ENCODE measurements around the gene MERTK. TPM values are rescaled to one million over a fixed set of nuclear protein-coding genes. Genes with fewer than 3 reads are reported as not detected.

MERTK gene
- total RNA-seq, 4 donors from 2014 or later: 5.5 to 6.7 (median 5.7) TPM

DNA sequence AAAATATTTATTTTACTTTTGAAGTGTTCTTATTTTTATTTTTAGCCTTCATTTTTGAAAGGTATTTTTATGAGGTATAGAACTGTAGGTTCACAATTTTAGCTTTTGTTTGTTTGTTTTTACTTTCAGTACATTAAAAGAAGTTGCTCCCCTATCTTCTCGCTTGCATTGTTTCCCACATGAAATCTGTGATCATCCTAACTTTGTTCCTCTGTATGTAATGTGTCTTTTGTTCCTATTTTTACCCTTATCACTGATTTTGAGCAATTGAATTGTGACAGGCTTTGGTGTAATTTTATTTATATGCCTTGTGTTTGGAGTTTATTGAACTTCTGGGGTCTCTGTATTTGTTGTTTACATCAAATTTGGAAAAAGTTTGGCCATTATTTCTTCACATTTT, 78.8 kb downstream of the MERTK start:
- Histone ChIP-seq H3K27me3 (no peaks in the 10 kb centered on the region), H3K36me3 (peaks cover 16% of the 10 kb centered on the region), H3K9me3 (no peaks in the 10 kb centered on the region), H3K4me3 (no peak overlapping the region), H3K27ac (no peak overlapping the region), H3K4me1 (peaks cover 9% of the 10 kb centered on the region)
- 97% methylated on average over 1 of the region's 1 CpG for WGBS
- no peak for TF ChIP-seq POLR2A (IDR thresholded peaks at IDR 0.05)
- no peak for DNase-seq (ENCODE audit: low spot score in 2 of 2)

DNA sequence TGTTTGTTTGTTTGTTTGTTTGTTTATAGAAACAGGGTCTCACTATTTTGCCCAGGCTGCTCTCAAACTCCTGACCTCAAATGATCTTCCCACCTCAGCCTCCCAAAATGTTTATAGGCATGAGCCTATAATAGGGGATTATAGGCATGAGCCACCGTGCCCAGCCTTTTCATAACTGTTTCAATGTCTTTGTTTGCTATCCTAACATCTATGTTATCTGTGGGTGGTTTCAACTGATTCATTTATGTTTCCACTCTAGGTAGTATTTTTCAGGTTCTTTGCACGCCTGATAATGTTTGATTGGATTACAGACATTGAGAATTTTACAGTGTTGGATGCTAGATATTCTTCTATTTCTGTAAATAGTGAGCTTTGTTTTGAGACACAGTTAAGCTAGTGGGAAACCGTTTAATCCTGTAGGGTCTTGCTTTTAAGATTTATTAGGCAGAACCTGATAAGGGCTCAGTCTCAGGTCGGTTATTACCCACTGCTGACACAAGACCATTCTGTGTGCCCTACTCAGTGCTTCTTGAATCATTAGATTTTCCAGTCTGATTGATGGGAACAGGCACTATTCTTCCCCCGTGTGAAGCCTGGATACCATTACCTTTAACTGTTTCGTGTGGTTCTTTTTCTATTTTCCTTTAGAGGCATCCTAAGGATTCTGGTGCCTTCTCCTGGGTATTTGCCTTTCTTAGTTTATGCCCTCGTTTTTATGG, 80.2 kb downstream of the MERTK start:
- Histone ChIP-seq H3K4me1 (no peaks in the 10 kb centered on the region), H3K9me3 (no peaks in the 10 kb centered on the region), H3K4me3 (no peak overlapping the region), H3K27me3 (no peaks in the 10 kb centered on the region), H3K27ac (no peak overlapping the region), H3K36me3 (peaks cover 23% of the 10 kb centered on the region)
- no peak for TF ChIP-seq POLR2AphosphoS5 (IDR thresholded peaks at IDR 0.05)
- no peak for TF ChIP-seq EP300 (IDR thresholded peaks at IDR 0.05)
- 79% methylated on average over 7 of the region's 7 CpGs for WGBS
- no peak for DNase-seq (ENCODE audit: low spot score in 2 of 2)

DNA sequence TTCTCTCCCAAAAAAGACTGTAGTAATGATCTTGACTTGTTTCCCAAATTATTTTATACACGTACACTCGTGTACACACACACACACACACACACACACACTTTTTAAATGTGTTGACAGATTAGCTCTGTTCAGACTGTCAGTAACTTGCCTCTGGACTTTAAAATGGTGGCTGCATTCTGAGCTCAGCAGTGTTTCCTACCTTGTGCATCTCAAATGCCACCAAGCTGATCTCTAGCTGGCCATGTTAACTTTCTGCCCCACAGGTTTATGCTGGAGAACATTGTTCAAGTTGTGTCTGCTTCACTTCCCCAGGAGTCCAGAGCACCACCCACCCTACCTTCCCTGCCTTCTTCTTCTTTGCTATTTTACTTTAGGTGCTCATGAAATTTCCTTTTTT, 83.3 kb downstream of the MERTK start:
- H3K9me3 ChIP-seq: no peaks in the 10 kb centered on the region
- 97% methylated on average over 2 of the region's 2 CpGs for WGBS
- H3K27ac ChIP-seq: no peak overlapping the region
- no peak overlapping the region for H3K4me3 ChIP-seq
- H3K36me3 ChIP-seq: peaks cover 30% of the 10 kb centered on the region
- TF ChIP-seq POLR2AphosphoS5 (IDR thresholded peaks at IDR 0.05): no peak
- no peak for TF ChIP-seq POLR2A (IDR thresholded peaks at IDR 0.05)
- TF ChIP-seq EP300 (IDR thresholded peaks at IDR 0.05): no peak
- TF ChIP-seq, protein P1, sequence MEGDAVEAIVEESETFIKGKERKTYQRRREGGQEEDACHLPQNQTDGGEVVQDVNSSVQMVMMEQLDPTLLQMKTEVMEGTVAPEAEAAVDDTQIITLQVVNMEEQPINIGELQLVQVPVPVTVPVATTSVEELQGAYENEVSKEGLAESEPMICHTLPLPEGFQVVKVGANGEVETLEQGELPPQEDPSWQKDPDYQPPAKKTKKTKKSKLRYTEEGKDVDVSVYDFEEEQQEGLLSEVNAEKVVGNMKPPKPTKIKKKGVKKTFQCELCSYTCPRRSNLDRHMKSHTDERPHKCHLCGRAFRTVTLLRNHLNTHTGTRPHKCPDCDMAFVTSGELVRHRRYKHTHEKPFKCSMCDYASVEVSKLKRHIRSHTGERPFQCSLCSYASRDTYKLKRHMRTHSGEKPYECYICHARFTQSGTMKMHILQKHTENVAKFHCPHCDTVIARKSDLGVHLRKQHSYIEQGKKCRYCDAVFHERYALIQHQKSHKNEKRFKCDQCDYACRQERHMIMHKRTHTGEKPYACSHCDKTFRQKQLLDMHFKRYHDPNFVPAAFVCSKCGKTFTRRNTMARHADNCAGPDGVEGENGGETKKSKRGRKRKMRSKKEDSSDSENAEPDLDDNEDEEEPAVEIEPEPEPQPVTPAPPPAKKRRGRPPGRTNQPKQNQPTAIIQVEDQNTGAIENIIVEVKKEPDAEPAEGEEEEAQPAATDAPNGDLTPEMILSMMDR (IDR thresholded peaks at IDR 0.05): no peak
- peaks cover 3% of the 10 kb centered on the region for H3K4me1 ChIP-seq
- H3K27me3 ChIP-seq: no peaks in the 10 kb centered on the region
- no peak for DNase-seq (ENCODE audit: low spot score in 2 of 2)

DNA sequence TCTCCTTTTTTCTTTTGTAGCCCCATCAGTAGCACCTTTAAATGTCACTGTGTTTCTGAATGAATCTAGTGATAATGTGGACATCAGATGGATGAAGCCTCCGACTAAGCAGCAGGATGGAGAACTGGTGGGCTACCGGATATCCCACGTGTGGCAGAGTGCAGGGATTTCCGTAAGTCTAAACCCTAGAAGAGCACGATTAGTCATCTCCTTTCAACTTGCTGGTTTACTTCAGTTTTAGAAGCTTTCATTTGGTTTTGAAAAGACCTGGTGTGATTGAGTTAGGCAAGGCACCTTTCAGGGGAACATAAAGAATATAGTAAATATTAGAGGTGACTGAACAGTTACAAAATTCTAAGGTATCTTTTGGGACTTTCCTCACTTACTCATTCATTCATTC, 84.4 kb downstream of the MERTK start:
- Histone ChIP-seq H3K27ac (no peak overlapping the region), H3K27me3 (no peaks in the 10 kb centered on the region), H3K4me3 (no peak overlapping the region), H3K4me1 (peaks cover 3% of the 10 kb centered on the region), H3K36me3 (peaks cover 28% of the 10 kb centered on the region), H3K9me3 (no peaks in the 10 kb centered on the region)
- 87% methylated on average over 5 of the region's 5 CpGs for WGBS
- DNase-seq (ENCODE audit: low spot score in 2 of 2): no peak
- TF ChIP-seq EP300 (IDR thresholded peaks at IDR 0.05) (no peak), POLR2AphosphoS5 (IDR thresholded peaks at IDR 0.05) (no peak), POLR2A (IDR thresholded peaks at IDR 0.05) (no peak)
- TF ChIP-seq, protein P1 (IDR thresholded peaks at IDR 0.05): no peak

DNA sequence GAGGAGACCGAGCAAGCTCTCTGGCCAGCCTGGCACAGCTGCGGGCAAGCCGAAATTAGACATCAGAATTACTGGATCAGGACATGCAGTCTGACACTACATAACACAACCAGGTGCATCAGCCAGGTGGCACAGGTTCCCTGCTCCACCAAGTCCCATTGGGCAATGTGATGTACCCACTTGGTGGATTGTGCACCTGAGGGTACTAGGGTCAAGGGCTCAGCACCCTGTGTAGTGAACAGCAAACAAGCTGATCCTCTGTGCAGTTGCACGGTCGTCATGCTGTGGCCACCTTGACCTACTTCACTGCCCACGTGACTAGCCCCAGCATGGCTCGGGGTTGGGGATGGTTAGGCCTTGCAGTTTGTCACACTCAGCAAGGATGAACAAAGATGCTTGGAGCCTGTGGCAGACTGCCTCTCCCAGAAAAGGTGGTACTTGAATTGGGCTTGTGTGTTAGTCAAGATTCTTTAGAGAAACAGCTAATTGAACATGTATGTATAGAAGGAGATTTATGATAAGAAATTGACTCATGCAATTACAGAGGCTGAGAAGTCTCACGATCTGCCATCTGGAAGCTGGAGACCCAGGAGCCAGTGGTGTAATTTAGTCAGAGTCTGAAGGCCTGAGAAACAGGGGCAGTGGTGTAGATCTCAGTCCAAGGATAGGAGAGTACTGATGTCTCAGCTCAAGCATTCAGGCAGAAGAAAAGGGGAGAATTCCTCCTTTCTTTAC, 85.2 kb downstream of the MERTK start:
- no peaks in the 10 kb centered on the region for H3K9me3 ChIP-seq
- DNase-seq (ENCODE audit: low spot score in 2 of 2): no peak
- TF ChIP-seq POLR2AphosphoS5 (IDR thresholded peaks at IDR 0.05): no peak
- H3K27me3 ChIP-seq: no peaks in the 10 kb centered on the region
- no peak overlapping the region for H3K27ac ChIP-seq
- H3K4me3 ChIP-seq: no peak overlapping the region
- 87% methylated on average over 8 of the region's 8 CpGs for WGBS
- peaks cover 24% of the 10 kb centered on the region for H3K36me3 ChIP-seq
- peaks cover 3% of the 10 kb centered on the region for H3K4me1 ChIP-seq

DNA sequence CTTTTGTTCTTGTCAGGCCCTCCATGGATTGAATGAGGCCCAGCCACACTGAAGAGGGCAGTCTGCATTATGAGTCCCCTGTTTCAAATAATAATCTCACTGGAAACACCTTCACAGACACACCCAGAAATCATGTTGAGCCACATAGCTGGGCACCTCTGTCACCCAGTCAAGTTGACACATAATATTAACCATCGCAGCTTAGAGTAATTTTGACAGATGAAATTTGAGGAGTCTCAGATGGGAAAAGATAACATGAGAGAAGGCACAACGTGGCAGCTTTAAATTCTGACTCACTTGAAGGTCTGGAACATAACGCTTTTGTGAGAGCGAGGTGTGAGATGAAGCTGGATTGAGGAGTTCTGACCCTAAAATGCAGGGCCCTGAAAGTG, 85.8 kb downstream of the MERTK start:
- no peak for DNase-seq (ENCODE audit: low spot score in 2 of 2)
- 69% methylated on average over 4 of the region's 4 CpGs for whole genome bisulfite sequencing
- H3K4me3 ChIP-seq: no peak overlapping the region
- H3K4me1 ChIP-seq: peaks cover 3% of the 10 kb centered on the region
- no peak overlapping the region for H3K27ac ChIP-seq
- H3K36me3 ChIP-seq: peaks cover 24% of the 10 kb centered on the region
- no peaks in the 10 kb centered on the region for H3K27me3 ChIP-seq
- H3K9me3 ChIP-seq: no peaks in the 10 kb centered on the region
- TF ChIP-seq, protein P1 (IDR thresholded peaks at IDR 0.05): no peak
- TF ChIP-seq EP300 (IDR thresholded peaks at IDR 0.05) (no peak), POLR2A (IDR thresholded peaks at IDR 0.05) (no peak), POLR2AphosphoS5 (IDR thresholded peaks at IDR 0.05) (no peak)

Measured in suprapubic skin (tissue), 4 donors.